HG03521 (cell line): ENCODE data around the gene KLHL10.

ENCODE experiments used
- ATAC-seq: cut with Tn5 transposase; IDR thresholded peaks from one replicate; pipeline ENCODE4 v1.9.1; 2021; ENCODE audit warnings: mild to moderate bottlenecking, moderate library complexity; ENCODE audit not compliant: unreplicated experiment

The KLHL10 gene

GRCh38 chr17:41892021-41892376 lies 54.4 kb downstream of the KLHL10 start:
- ATAC-seq: no peak

- no peak for ATAC-seq
These were observed 55.8 kb downstream of the KLHL10 start for GRCh38 chr17:41893384-41893783.

- no peak for ATAC-seq
These were observed 57.2 kb downstream of the KLHL10 start for GRCh38 chr17:41894791-41895331.

GRCh38 chr17:41895617-41896016 lies 58.0 kb downstream of the KLHL10 start:
- no peak for ATAC-seq

- no peak for ATAC-seq
These were observed 59.1 kb downstream of the KLHL10 start for GRCh38 chr17:41896726-41897125.
